GM18519 (cell line): ENCODE measurements around the gene MGST3.
A peak's percentile ranks its signal among the peaks of the same experiment; 100 is the strongest.
"Not testable (repeated sequence)": the region's sequence is repeated elsewhere in the genome, so short reads cannot be mapped to it uniquely, and the experiment has no call there.

Experiments used
- ATAC-seq: cut with Tn5 transposase; IDR thresholded peaks from one replicate; pipeline ENCODE4 v1.9.1; 2021; ENCODE audit warnings: mild to moderate bottlenecking, moderate library complexity; ENCODE audit not compliant: unreplicated experiment, low FRiP score

MGST3 gene

GRCh38 chr1:165648919-165649572, 18.0 kb downstream of the MGST3 start:
- ATAC-seq, result no peak

DNA sequence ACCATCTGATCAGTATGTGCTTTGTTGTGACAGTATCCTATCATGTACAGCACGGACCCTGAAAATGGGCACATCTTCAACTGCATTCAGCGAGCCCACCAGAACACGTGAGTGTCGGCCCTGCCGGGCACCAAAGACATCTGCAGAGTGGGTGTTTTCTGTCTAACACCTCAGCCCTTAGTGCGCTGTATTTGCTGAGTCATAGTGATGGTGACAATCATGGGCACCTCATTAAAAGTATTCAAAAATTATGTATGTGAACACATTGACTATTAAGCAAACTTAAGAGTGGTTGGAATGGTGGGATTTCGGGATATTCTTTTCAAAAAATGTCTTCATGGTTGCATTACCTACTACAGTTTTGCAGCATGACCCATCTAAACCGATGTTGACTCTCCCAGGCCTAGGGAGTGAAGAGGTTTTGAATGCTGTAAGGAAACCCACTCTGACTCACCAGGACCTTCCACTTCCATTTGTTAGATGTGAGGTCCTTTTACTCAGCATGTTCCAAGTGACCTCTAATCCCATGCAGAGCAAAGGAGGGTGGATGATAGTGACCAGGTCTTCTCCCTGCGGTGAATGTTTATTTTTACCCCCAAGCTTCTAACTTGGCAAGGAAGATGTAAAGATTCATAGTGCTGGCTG, 20.1 kb downstream of the MGST3 start:
- no peak for ATAC-seq

- ATAC-seq, result not testable (repeated sequence)
Measured at GRCh38 chr1:165658766-165659580, 27.9 kb downstream of the MGST3 start.

DNA sequence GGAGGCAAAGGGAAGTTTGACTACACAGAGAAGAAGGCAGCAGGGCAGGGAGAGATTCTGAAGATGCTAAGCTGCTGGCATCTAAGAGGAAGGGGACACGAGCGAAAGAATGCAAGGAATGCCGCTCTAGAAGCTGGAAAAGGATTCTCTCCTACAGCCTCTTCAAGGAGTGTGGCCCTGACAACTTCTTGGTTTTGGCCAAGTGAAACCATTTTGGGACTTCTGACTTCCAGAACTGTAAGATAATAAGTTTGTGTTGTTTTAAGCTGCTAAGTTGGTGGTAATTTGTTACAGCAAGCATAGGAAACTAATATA, 28.5 kb downstream of the MGST3 start:
- no peak for ATAC-seq

GRCh38 chr1:165661703-165662102, 30.7 kb downstream of the MGST3 start:
- ATAC-seq, result no peak

- ATAC-seq, result no peak
Measured at GRCh38 chr1:165662186-165662585, 31.2 kb downstream of the MGST3 start.

DNA sequence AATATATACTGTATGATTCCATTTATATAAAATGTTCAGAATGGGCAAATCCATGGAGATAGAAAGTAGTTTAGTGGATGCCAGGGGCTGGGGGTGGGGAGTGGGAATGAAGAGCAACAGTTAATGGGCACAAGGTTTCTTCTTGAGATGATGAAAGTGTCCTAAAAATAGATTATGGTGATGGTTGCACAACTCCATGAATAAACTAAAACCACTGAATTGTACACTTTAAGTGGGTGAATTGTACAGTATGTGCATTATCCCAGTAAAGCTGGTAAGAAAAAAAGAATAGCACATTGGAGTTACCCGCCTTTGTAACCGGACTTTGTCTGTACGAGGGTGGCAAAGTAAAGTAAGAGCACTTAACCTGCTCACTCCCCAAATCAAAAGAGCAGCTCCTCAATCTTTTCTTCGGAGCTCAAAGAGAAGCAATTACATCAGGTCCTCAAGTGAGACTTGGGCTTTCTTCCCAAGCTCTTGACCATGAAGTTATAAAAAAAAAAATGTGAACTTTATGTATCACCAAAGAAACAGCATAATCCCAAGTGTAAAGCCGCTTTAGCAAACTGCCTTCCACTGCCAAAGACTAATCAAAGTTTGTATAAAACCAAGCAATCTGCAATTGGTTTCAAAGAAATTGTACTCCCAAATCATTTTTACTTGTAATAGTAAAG, 35.3 kb downstream of the MGST3 start:
- no peak for ATAC-seq

- no peak for ATAC-seq
Measured at GRCh38 chr1:165668184-165668583, 37.1 kb downstream of the MGST3 start.

DNA sequence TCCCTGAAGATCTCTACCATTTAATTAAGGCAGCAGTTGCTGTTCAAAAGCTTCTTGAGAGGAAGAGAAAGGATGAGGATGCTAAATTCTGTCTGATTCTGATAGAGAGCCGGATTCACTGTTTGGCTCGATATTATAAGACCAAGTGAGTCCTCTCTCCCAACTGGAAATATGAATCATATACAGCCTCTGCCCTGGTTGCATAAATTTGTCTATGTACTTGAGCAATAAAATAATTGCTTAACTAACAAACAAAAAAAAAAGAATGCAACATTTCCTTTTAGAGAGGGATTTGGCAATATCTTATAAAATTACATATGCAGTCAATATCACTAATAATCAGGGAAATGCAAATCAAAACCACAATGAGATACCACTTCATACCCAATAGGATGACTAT, 40.5 kb downstream of the MGST3 start:
- ATAC-seq, result no peak

DNA sequence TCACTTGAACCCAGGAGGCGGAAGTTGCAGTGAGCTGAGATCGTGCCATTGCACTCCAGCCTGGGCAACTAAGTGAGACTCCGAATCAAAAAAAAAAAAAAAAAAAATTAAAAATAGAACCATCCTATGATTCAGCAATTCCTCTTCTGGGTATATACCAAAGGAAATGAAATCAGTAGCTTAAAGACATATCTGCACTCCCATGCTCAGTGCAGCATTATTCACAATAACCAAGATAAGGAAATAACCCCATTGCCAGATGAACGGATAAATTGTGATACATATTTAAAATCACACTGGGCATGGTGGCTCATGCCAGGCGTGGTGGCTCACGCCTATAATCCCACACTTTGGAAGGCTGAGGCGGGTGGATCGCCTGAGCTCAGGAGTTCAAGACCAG, 43.6 kb downstream of the MGST3 start:
- no peak for ATAC-seq

- ATAC-seq, result no peak
Measured at GRCh38 chr1:165675794-165676193, 44.8 kb downstream of the MGST3 start.

- ATAC-seq, result no peak
Measured at GRCh38 chr1:165678509-165678908, 47.5 kb downstream of the MGST3 start.

- ATAC-seq, result no peak
Measured at GRCh38 chr1:165679282-165680036, 48.4 kb downstream of the MGST3 start.

GRCh38 chr1:165680303-165680702, 49.3 kb downstream of the MGST3 start:
- ATAC-seq, result no peak

- not testable (repeated sequence) for ATAC-seq
Measured at GRCh38 chr1:165680773-165681172, 49.7 kb downstream of the MGST3 start.

GRCh38 chr1:165683848-165684485, 52.9 kb downstream of the MGST3 start:
- no peak for ATAC-seq

GRCh38 chr1:165686121-165686970, 55.3 kb downstream of the MGST3 start:
- peak; percentile 83 for ATAC-seq

- ATAC-seq, result peak; percentile 36
Measured at GRCh38 chr1:165686971-165687433, 56.0 kb downstream of the MGST3 start.

DNA sequence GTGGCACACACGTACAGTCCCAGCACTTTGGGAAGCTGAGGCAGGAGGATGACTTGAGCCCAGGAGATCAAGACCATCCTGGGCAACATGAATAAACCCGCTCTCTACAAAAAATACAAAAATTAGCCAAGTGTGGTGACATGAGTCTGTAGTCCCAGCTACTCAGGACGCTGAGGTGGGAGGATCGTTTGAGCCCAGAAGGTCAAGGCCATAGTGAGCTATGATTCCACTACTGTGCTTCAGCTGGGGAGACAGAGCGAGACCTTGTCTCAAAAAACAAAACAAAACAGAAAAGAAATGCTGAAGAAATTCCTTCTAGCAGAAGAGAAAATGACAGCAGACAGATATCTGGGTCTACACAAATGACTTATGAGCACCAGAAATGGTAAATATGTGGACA, 57.0 kb downstream of the MGST3 start:
- no peak for ATAC-seq
